Measurements from ENCODE around the gene LYRM4.

DNA sequence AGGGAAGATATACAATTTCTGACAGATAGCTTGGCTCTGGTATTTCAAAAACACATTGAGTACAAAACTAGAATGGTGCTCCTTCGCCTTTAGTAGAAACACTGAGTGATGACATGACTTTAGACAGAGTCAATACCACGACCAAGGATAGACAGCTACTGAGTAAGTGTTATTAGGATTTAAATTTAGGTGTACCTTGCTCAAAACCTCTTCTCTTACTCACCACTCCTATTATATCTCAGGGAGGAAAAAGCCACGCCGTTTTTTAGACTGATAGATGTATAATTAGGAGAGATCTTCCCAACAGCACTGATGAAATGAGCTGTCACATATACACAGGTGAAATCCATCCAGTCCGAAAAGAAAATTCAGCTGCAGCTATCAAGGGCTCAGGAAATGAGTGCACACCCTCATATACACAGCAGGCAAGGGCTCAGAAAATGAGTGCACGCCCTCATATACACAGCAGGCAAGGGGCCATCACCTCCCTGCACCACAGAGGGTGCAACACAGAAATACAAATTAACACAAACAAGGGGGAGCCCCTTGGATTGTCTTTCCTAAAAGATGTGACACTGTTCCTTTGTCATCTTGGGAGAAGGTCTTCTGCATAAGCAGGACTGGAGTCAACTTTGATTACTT is 53.7 kb downstream of the LYRM4 start:
- TF ChIP-seq, protein P1, sequence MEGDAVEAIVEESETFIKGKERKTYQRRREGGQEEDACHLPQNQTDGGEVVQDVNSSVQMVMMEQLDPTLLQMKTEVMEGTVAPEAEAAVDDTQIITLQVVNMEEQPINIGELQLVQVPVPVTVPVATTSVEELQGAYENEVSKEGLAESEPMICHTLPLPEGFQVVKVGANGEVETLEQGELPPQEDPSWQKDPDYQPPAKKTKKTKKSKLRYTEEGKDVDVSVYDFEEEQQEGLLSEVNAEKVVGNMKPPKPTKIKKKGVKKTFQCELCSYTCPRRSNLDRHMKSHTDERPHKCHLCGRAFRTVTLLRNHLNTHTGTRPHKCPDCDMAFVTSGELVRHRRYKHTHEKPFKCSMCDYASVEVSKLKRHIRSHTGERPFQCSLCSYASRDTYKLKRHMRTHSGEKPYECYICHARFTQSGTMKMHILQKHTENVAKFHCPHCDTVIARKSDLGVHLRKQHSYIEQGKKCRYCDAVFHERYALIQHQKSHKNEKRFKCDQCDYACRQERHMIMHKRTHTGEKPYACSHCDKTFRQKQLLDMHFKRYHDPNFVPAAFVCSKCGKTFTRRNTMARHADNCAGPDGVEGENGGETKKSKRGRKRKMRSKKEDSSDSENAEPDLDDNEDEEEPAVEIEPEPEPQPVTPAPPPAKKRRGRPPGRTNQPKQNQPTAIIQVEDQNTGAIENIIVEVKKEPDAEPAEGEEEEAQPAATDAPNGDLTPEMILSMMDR (IDR thresholded peaks at IDR 0.05): no peak
- no peak for TF ChIP-seq POLR2A (IDR thresholded peaks at IDR 0.05)
